GM18498 (cell line): Measurements from ENCODE around the gene ISG15.
"Not testable (repeated sequence)": the region's sequence is repeated elsewhere in the genome, so short reads cannot be mapped to it uniquely, and the experiment has no call there.

Experiments used
- ATAC-seq: cut with Tn5 transposase; IDR thresholded peaks from one replicate; pipeline ENCODE4 v1.9.1; 2021; ENCODE audit warnings: mild to moderate bottlenecking, moderate library complexity; ENCODE audit not compliant: unreplicated experiment

Gene ISG15

GRCh38 chr1:993379-993995 lies 19.8 kb upstream of the ISG15 start:
- ATAC-seq: no peak

GRCh38 chr1:994546-994945 lies 18.8 kb upstream of the ISG15 start:
- not testable (repeated sequence) for ATAC-seq

- ATAC-seq: no peak
Observed at GRCh38 chr1:995665-996633, 17.3 kb upstream of the ISG15 start.

- no peak for ATAC-seq
Observed at GRCh38 chr1:996851-997712, 16.2 kb upstream of the ISG15 start.

GRCh38 chr1:997713-997992 lies 15.6 kb upstream of the ISG15 start:
- no peak for ATAC-seq

GRCh38 chr1:997993-998744 lies 15.1 kb upstream of the ISG15 start:
- no peak for ATAC-seq

GRCh38 chr1:998745-998994 lies 14.6 kb upstream of the ISG15 start:
- no peak for ATAC-seq

- no peak for ATAC-seq
Observed at GRCh38 chr1:998995-999724, 14.1 kb upstream of the ISG15 start.

GRCh38 chr1:999725-1000356 lies 13.5 kb upstream of the ISG15 start, which contains the start of gene HES4:
Gene HES4 (minus strand): TSS chr1:1000097. CDS start chr1:999973, 124 bp downstream.
- ATAC-seq: no peak

GRCh38 chr1:1000357-1001056 lies 12.8 kb upstream of the ISG15 start:
- ATAC-seq: no peak

GRCh38 chr1:1001057-1001783 lies 12.1 kb upstream of the ISG15 start:
- no peak for ATAC-seq

GRCh38 chr1:1003618-1004419 lies 9.5 kb upstream of the ISG15 start:
- ATAC-seq: no peak

- ATAC-seq: no peak
Observed at GRCh38 chr1:1004420-1004779, 8.9 kb upstream of the ISG15 start.

GRCh38 chr1:1004780-1005697 lies 8.3 kb upstream of the ISG15 start:
- ATAC-seq: no peak

GRCh38 chr1:1005774-1006304 lies 7.5 kb upstream of the ISG15 start:
- no peak for ATAC-seq

GRCh38 chr1:1006305-1007159 lies 6.8 kb upstream of the ISG15 start:
- ATAC-seq: no peak
